Neural progenitor cell (in vitro differentiated cells): Measurements from ENCODE around the gene RND3.

Experiments
- EZH2 ChIP-seq: fragments of 200-600 bp; sonication (generic); IDR thresholded peaks from 2 replicates; pipeline ENCODE4 v1.6.1; 2017; ENCODE audit warnings: antibody characterized with exemption, mild to moderate bottlenecking, moderate library complexity
- TF ChIP-seq, protein P1 (sequence below): fragments of 200-600 bp; sonication (generic); IDR thresholded peaks from 2 replicates; pipeline ENCODE4 v1.5.1; 2017; ENCODE audit warnings: antibody characterized with exemption, mild to moderate bottlenecking

DNA sequence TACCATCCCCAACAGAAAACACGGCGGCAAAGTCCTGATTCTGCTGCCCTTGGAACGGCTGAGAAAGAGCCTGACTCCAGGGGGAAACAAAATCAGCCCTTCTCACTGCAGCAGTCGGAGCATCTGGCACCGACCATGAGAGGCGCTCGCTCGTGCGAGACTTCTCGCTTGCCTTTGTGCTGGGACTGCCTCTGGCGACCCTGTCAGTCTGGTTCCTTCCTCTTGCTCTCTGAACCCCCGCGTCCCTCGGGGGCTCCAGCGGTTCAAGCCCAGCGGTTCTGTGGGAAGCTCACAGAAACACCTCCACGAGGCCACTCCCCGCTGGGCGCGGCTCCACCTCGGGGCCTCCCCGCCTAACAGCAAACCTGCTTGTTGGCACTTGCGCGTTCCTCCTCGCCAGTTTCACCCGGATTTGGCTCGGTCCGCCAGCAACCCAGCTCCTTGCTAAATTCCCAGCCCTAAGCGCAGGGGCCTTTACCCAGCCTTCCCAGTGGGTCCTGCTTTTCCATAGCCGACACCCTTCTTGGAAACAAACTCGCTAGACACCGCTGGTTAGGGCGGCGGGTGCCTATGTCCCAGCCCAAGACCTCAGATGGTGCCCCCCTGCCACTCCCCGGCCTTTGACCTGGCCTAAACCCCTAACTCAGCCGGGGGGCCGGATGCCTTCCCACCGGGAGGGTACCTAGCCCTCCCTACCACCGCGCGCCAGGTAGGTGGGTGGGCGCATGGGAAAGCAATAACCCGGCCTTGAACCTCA, 2.2 kb downstream of the RND3 start:
- TF ChIP-seq EZH2 = no peak
- TF ChIP-seq, protein P1, sequence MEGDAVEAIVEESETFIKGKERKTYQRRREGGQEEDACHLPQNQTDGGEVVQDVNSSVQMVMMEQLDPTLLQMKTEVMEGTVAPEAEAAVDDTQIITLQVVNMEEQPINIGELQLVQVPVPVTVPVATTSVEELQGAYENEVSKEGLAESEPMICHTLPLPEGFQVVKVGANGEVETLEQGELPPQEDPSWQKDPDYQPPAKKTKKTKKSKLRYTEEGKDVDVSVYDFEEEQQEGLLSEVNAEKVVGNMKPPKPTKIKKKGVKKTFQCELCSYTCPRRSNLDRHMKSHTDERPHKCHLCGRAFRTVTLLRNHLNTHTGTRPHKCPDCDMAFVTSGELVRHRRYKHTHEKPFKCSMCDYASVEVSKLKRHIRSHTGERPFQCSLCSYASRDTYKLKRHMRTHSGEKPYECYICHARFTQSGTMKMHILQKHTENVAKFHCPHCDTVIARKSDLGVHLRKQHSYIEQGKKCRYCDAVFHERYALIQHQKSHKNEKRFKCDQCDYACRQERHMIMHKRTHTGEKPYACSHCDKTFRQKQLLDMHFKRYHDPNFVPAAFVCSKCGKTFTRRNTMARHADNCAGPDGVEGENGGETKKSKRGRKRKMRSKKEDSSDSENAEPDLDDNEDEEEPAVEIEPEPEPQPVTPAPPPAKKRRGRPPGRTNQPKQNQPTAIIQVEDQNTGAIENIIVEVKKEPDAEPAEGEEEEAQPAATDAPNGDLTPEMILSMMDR = peak; percentile 57
